Non-pigmented ciliary epithelial cell (primary cell): Measurements from ENCODE around the gene RAX.
A peak's percentile ranks its signal among the peaks of the same experiment; 100 is the strongest.
"Not testable (repeated sequence)": the region's sequence is repeated elsewhere in the genome, so short reads cannot be mapped to it uniquely, and the experiment has no call there.

Experiments used
- DNase-seq: peaks from one replicate; pipeline ENCODE4 v3.0.0-alpha.2; 2010; ENCODE audit warnings: low read depth

The RAX gene

GRCh38 chr18:59273759-59274532 is 692 bp upstream of the RAX start:
- DNase-seq, result no peak

- DNase-seq, result no peak
These were observed 899 bp downstream of the RAX start for GRCh38 chr18:59272221-59272888.

- no peak for DNase-seq
These were observed 1.5 kb downstream of the RAX start for GRCh38 chr18:59271606-59272220.

- DNase-seq, result no peak
These were observed 2.5 kb downstream of the RAX start for GRCh38 chr18:59270689-59271257.

GRCh38 chr18:59269563-59270119 is 3.6 kb downstream of the RAX start:
- no peak for DNase-seq

GRCh38 chr18:59268721-59269562 is 4.3 kb downstream of the RAX start:
- no peak for DNase-seq

- DNase-seq, result no peak
These were observed 5.0 kb downstream of the RAX start for GRCh38 chr18:59268127-59268720.

GRCh38 chr18:59267503-59268126 is 5.6 kb downstream of the RAX start:
- DNase-seq, result no peak

- DNase-seq, result no peak
These were observed 6.3 kb downstream of the RAX start for GRCh38 chr18:59266886-59267502.

GRCh38 chr18:59266459-59266858 is 6.8 kb downstream of the RAX start:
- DNase-seq, result no peak

- no peak for DNase-seq
These were observed 7.3 kb downstream of the RAX start for GRCh38 chr18:59265974-59266369.

GRCh38 chr18:59265246-59265973 is 7.8 kb downstream of the RAX start:
- no peak for DNase-seq

- no peak for DNase-seq
These were observed 8.5 kb downstream of the RAX start for GRCh38 chr18:59264651-59265245.

- DNase-seq, result no peak
These were observed 9.1 kb downstream of the RAX start for GRCh38 chr18:59264121-59264571.

- DNase-seq, result no peak
These were observed 9.6 kb downstream of the RAX start for GRCh38 chr18:59263661-59264060.

- DNase-seq, result not testable (repeated sequence)
These were observed 11.0 kb downstream of the RAX start for GRCh38 chr18:59262243-59262642.

- not testable (repeated sequence) for DNase-seq
These were observed 11.4 kb downstream of the RAX start for GRCh38 chr18:59261842-59262241.

GRCh38 chr18:59255491-59255890 is 17.8 kb downstream of the RAX start:
- not testable (repeated sequence) for DNase-seq

- DNase-seq, result peak; percentile 53
These were observed 24.0 kb downstream of the RAX start for GRCh38 chr18:59249199-59249774.
